ENCODE data around the gene DPP6. TPM values are rescaled to one million over a fixed set of nuclear protein-coding genes. Genes with fewer than 3 reads are reported as not detected.

The DPP6 gene
- total and polyA plus RNA-seq, 2 experiments from 2014 or later, result not detected

DNA sequence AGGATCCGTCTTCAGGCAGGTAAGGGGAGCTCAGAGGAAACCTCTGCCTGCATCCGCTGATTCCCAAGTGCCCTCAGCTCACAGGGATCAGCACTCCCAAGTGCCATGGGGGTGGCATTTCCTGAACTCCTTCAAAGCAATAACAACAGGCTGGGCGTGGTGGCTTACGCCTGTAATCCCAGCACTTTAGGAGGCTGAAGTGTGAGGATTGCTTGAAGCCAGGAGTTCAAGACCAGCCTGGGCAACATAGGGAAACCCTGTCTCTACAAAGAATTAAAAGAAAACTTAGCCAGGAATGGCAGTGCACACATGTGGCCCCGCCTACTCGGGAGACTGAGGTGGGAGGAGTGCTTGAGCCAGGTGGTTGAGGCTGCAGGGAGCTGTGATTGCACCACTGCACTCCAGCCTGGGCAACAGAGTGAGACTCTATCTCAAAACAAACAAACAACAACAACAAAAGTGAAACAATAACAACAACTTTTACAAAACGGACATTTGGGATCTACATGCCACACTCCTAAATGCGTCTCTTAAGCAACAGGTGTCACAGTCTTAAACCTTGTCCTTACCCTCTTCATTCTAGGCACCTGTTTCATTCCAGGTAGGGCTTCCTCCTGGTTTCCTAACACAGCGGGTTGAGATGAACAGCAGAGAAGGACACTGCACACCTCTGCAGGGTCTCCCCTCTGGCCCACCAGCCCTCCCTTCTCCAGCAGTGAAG lies 877.0 kb downstream of the DPP6 start:
- Mint-ChIP-seq H3K27ac (no peak overlapping the region), H3K4me1 (peaks cover 30% of the 10 kb centered on the region), H3K36me3 (ENCODE audit: low read depth) (peaks cover 24% of the 10 kb centered on the region), H3K27me3 (ENCODE audit: insufficient read depth, low read depth, poor library complexity) (peaks cover 1% of the 10 kb centered on the region), H3K9me3 (peaks cover 23% of the 10 kb centered on the region), H3K4me3 (no peak overlapping the region)
- no peaks in the 10 kb centered on the region for H3K36me3 ChIP-seq (ENCODE audit: insufficient read depth)
- H3K79me2 ChIP-seq (replicated peaks; ENCODE audit: insufficient read depth), result no peaks in the 10 kb centered on the region
- TF ChIP-seq POLR2AphosphoS5 (IDR thresholded peaks at IDR 0.05; ENCODE audit: low read depth) (no peak), STAT1 (IDR thresholded peaks at IDR 0.05; ENCODE audit: unreplicated experiment) (no peak)
- H3F3A ChIP-seq (replicated peaks; ENCODE audit: low read depth), result 0 out of 2 replicates have a peak, but pooled peaks cover 3% of the 10 kb centered on the region
- ATAC-seq, result no peak
- H3K4me1 ChIP-seq (ENCODE audit: insufficient read depth), result peaks cover 23% of the 10 kb centered on the region
- H3K4me2 ChIP-seq, result 0 out of 2 replicates have a peak overlapping the region, but pooled peaks have one; percentile 1
- H3K27me3 ChIP-seq (ENCODE audit: insufficient read depth), result no peaks in the 10 kb centered on the region
- H2AFZ ChIP-seq, result peak overlapping the region; percentile 39; the same call in 1 of the 2 replicates
- no peaks in the 10 kb centered on the region for H4K20me1 ChIP-seq (replicated peaks; ENCODE audit: insufficient read depth)
- H3K27ac ChIP-seq (ENCODE audit: low read depth), result no peak overlapping the region
- no peak overlapping the region for H3K4me3 ChIP-seq
- DNase-seq (ENCODE audit: low spot score), result no peak
- no peaks in the 10 kb centered on the region for H3K9me2 ChIP-seq (ENCODE audit: insufficient read depth)

GRCh38 chr7:154931906-154932305 lies 879.7 kb downstream of the DPP6 start:
- Mint-ChIP-seq H3K36me3 (ENCODE audit: low read depth) (peaks cover 44% of the 10 kb centered on the region), H3K4me1 (peaks cover 30% of the 10 kb centered on the region), H3K9me3 (peaks cover 48% of the 10 kb centered on the region), H3K4me3 (no peak overlapping the region), H3K27me3 (ENCODE audit: insufficient read depth, low read depth, poor library complexity) (peaks cover 1% of the 10 kb centered on the region), H3K27ac (no peak overlapping the region)
- H3K4me2 ChIP-seq, result no peak overlapping the region
- no peaks in the 10 kb centered on the region for H3K36me3 ChIP-seq (ENCODE audit: insufficient read depth)
- no peak overlapping the region for H3K4me3 ChIP-seq
- H3K27ac ChIP-seq (ENCODE audit: low read depth), result no peak overlapping the region
- no peaks in the 10 kb centered on the region for H4K20me1 ChIP-seq (replicated peaks; ENCODE audit: insufficient read depth)
- ATAC-seq (no peak), DNase-seq (ENCODE audit: low spot score) (no peak)
- H3F3A ChIP-seq (replicated peaks; ENCODE audit: low read depth), result 0 out of 2 replicates have a peak, but pooled peaks cover 3% of the 10 kb centered on the region
- no peaks in the 10 kb centered on the region for H3K79me2 ChIP-seq (replicated peaks; ENCODE audit: insufficient read depth)
- peaks cover 23% of the 10 kb centered on the region for H3K4me1 ChIP-seq (ENCODE audit: insufficient read depth)
- H3K9me2 ChIP-seq (ENCODE audit: insufficient read depth), result no peaks in the 10 kb centered on the region
- H2AFZ ChIP-seq, result no peak overlapping the region
- no peaks in the 10 kb centered on the region for H3K27me3 ChIP-seq (ENCODE audit: insufficient read depth)
- TF ChIP-seq EZH2phosphoT487 (IDR thresholded peaks at IDR 0.05; ENCODE audit: unreplicated experiment) (no peak), POLR2AphosphoS5 (IDR thresholded peaks at IDR 0.05; ENCODE audit: low read depth) (no peak), ZNF462 (CRISPR knock-in tag; IDR thresholded peaks at IDR 0.05) (no peak), ZNF331 (CRISPR knock-in tag; IDR thresholded peaks at IDR 0.05; ENCODE audit: low read depth) (no peak), CTCF (conservative IDR thresholded peaks at IDR 0.05; ENCODE audit: low read depth in 2 of 2) (no peak), CREB1 (CRISPR knock-in tag; IDR thresholded peaks at IDR 0.05; ENCODE audit: low read depth) (no peak)
- TF ChIP-seq, protein P1, sequence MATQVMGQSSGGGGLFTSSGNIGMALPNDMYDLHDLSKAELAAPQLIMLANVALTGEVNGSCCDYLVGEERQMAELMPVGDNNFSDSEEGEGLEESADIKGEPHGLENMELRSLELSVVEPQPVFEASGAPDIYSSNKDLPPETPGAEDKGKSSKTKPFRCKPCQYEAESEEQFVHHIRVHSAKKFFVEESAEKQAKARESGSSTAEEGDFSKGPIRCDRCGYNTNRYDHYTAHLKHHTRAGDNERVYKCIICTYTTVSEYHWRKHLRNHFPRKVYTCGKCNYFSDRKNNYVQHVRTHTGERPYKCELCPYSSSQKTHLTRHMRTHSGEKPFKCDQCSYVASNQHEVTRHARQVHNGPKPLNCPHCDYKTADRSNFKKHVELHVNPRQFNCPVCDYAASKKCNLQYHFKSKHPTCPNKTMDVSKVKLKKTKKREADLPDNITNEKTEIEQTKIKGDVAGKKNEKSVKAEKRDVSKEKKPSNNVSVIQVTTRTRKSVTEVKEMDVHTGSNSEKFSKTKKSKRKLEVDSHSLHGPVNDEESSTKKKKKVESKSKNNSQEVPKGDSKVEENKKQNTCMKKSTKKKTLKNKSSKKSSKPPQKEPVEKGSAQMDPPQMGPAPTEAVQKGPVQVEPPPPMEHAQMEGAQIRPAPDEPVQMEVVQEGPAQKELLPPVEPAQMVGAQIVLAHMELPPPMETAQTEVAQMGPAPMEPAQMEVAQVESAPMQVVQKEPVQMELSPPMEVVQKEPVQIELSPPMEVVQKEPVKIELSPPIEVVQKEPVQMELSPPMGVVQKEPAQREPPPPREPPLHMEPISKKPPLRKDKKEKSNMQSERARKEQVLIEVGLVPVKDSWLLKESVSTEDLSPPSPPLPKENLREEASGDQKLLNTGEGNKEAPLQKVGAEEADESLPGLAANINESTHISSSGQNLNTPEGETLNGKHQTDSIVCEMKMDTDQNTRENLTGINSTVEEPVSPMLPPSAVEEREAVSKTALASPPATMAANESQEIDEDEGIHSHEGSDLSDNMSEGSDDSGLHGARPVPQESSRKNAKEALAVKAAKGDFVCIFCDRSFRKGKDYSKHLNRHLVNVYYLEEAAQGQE (IDR thresholded peaks at IDR 0.05; ENCODE audit: unreplicated experiment), result no peak
